T-helper 1 cell treated with Interleukin-12 subunit alpha and Interleukin-12 subunit beta and Interleukin-4 antibody, amounts not matched to agents 30 μg/mL and 1 μg/mL, for 36 hours (primary cell): Measurements from ENCODE around the gene MYO7A.

Source experiments
- H3K27ac Mint-ChIP-seq: one replicate; pipeline ENCODE4 v1.8.0; 2021; ENCODE audit warnings: mild to moderate bottlenecking, mixed read lengths
- H3K27me3 Mint-ChIP-seq: one replicate; pipeline ENCODE4 v1.8.0; 2021; ENCODE audit warnings: low read depth, mixed read lengths
- H3K36me3 Mint-ChIP-seq: one replicate; pipeline ENCODE4 v1.8.0; 2021; ENCODE audit warnings: low read depth, mixed read lengths
- H3K4me1 Mint-ChIP-seq: one replicate; pipeline ENCODE4 v1.8.0; 2021; ENCODE audit warnings: low read depth, mixed read lengths
- H3K4me3 Mint-ChIP-seq: one replicate; pipeline ENCODE4 v1.8.0; 2021; ENCODE audit warnings: mild to moderate bottlenecking, moderate library complexity, mixed read lengths
- H3K9me3 Mint-ChIP-seq: one replicate; pipeline ENCODE4 v1.8.0; 2021; ENCODE audit warnings: mixed read lengths

The MYO7A gene

DNA sequence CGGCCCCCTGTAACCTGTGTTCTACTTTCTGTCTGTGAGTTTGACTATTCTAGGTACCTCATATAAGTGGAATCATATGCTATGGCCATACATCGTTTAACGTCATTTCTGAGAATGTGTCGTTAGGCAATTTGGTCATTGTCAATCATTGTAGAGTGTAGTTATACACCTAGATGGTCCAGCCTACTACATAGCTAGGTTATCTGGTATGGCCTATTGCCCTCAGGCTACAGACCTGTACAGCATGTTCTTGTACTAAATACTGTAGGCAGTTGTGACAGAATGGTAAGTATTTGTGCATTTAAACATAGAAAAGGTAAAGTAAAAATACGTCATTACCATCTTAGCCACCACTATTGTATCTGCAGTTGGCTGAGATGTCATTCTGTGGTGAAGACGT is 35.2 kb downstream of the MYO7A start:
- no peaks in the 10 kb centered on the region for H3K4me1 Mint-ChIP-seq
- no peak overlapping the region for H3K4me3 Mint-ChIP-seq
- H3K27me3 Mint-ChIP-seq, result peaks cover 9% of the 10 kb centered on the region
- no peaks in the 10 kb centered on the region for H3K9me3 Mint-ChIP-seq
- no peak overlapping the region for H3K27ac Mint-ChIP-seq
- H3K36me3 Mint-ChIP-seq, result no peaks in the 10 kb centered on the region

DNA sequence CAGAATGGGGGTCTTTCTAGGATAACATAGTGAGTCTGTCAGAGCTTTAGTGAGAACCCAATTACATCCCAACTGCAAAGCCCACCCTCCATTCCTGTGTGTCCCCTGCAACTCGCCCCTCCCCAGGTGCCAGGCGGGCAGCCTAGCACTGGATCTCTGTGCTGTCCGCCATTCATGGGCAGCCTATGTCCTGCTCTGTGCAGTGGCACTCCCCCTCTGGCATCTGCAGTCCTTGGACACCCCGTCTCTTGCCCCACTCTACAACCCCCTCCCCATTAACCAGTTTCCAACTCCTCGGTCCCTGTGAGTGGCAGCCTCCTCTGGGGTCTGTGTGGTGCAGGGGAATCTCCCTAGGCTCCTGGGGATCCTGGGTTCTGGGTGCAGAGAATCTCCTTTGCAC is 37.0 kb downstream of the MYO7A start:
- Mint-ChIP-seq H3K27me3 (peaks cover 3% of the 10 kb centered on the region), H3K27ac (no peak overlapping the region), H3K4me3 (no peak overlapping the region)

DNA sequence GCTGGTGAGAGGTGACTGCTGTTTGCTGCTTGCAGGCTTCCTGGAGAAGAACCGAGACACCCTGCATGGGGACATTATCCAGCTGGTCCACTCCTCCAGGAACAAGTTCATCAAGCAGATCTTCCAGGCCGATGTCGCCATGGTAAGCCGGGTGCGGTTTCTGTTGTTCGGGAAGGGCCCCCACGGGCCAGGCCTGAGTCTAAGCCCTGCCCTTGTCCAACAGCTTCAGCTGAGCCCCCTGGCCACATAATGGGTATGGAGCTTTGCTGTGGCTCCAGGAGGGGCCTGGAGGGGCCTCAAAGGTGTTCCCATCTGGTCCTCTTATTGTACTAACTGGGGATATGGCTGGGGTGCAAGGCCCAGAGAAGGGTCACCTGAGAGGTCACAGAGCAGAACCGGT is 38.0 kb downstream of the MYO7A start:
- H3K4me3 Mint-ChIP-seq, result no peak overlapping the region
- H3K4me1 Mint-ChIP-seq, result no peaks in the 10 kb centered on the region
- no peaks in the 10 kb centered on the region for H3K9me3 Mint-ChIP-seq
- peaks cover 2% of the 10 kb centered on the region for H3K27me3 Mint-ChIP-seq
- H3K36me3 Mint-ChIP-seq, result no peaks in the 10 kb centered on the region
- H3K27ac Mint-ChIP-seq, result no peak overlapping the region

More for the DNA sequence above, 37.0 kb downstream of the MYO7A start:
- Mint-ChIP-seq H3K9me3 (no peaks in the 10 kb centered on the region), H3K36me3 (no peaks in the 10 kb centered on the region), H3K4me1 (no peaks in the 10 kb centered on the region)

DNA sequence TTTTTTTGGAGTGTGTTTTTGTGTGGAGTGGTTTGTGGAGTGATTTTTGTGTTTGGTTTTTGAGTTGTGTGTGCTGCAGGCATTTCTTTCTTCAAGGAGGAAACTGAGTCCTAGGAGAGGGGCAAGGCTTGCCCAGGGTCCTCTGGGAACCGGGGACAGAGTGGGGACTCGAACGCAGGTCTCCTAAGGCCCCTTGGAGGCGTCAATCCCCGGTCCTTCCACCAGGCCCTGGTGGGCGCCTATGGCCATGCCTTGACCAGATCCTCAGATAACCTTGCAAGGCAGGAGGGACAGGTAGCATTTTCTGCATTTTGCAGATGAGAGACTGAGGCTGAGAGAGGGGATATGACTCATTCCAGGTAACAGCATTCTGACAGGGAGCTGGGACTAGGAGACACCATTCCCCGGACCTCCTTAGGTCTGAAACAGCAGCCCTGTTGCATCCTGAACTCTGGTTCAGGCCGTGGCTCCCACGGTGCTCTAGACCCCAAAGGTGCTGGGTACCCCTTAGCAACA is 39.1 kb downstream of the MYO7A start:
- Mint-ChIP-seq H3K9me3 (no peaks in the 10 kb centered on the region), H3K4me3 (no peak overlapping the region), H3K27ac (no peak overlapping the region)

DNA sequence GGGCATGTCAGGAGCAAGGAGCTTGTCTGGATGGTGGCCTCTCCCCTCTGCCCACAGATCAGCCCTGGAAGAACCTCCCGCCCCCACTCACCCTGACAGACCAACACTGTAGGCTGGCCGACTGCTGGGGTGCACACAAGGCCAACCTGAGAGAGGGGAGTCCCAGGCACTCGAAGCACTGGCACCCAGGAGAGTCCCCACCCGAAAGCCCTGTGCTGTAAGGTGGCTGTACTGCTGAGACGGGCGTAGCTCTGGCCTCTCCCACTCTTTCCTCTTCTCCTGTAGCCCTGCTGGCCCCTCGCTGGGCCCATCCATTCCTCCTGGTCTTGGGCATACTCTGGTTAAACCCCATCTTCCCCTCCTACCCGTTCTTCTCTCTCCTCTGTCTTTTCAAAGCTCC is 39.7 kb downstream of the MYO7A start:
- H3K27me3 Mint-ChIP-seq, result no peaks in the 10 kb centered on the region
- no peaks in the 10 kb centered on the region for H3K9me3 Mint-ChIP-seq
- H3K4me1 Mint-ChIP-seq, result no peaks in the 10 kb centered on the region
- H3K36me3 Mint-ChIP-seq, result no peaks in the 10 kb centered on the region
- H3K4me3 Mint-ChIP-seq, result no peak overlapping the region
- no peak overlapping the region for H3K27ac Mint-ChIP-seq

More for the DNA sequence above, 39.1 kb downstream of the MYO7A start:
- no peaks in the 10 kb centered on the region for H3K27me3 Mint-ChIP-seq
- H3K4me1 Mint-ChIP-seq, result no peaks in the 10 kb centered on the region
- H3K36me3 Mint-ChIP-seq, result no peaks in the 10 kb centered on the region

DNA sequence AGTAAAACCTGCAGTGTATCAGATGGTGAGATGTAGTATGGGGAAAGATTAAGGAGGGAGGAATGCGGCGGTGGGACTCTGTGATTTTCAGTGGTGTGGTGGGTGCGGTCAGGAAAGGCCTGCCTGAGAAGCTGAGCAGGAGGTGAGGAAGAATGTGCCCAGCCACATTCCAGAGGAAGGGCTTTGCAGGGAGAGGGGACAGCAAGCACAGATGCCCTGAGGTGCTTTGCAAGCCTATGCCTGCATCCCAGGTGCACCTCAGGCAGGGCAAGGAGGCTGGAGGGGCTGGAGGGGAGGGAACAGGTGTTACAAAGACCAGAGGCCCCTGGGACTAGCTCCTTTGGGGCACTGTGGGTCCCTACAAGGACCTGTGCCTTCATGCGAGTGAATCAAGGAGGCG is 42.1 kb downstream of the MYO7A start:
- Mint-ChIP-seq H3K36me3 (no peaks in the 10 kb centered on the region), H3K4me1 (no peaks in the 10 kb centered on the region), H3K9me3 (no peaks in the 10 kb centered on the region), H3K27ac (no peak overlapping the region), H3K27me3 (no peaks in the 10 kb centered on the region), H3K4me3 (no peak overlapping the region)

DNA sequence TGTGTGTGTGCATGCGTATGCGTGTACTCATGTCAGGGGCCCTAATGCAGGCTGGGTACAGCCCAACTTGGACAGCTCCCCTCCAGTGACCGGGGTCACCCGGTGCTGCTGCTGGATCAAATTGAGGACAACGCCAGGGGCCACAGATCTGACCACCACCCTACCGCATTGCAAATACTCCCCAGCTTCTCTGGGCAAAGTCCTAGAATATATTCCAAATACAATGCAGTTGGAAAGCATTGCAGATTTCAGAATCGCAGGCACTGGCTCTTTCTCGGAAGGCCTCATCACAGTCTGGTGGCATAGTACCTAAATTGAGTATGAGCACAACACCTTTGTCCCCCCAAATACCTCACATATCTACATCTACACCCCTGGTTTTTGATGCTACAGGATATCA is 43.2 kb downstream of the MYO7A start:
- Mint-ChIP-seq H3K27ac (no peak overlapping the region), H3K9me3 (no peaks in the 10 kb centered on the region), H3K4me1 (no peaks in the 10 kb centered on the region), H3K36me3 (no peaks in the 10 kb centered on the region), H3K4me3 (no peak overlapping the region), H3K27me3 (no peaks in the 10 kb centered on the region)

DNA sequence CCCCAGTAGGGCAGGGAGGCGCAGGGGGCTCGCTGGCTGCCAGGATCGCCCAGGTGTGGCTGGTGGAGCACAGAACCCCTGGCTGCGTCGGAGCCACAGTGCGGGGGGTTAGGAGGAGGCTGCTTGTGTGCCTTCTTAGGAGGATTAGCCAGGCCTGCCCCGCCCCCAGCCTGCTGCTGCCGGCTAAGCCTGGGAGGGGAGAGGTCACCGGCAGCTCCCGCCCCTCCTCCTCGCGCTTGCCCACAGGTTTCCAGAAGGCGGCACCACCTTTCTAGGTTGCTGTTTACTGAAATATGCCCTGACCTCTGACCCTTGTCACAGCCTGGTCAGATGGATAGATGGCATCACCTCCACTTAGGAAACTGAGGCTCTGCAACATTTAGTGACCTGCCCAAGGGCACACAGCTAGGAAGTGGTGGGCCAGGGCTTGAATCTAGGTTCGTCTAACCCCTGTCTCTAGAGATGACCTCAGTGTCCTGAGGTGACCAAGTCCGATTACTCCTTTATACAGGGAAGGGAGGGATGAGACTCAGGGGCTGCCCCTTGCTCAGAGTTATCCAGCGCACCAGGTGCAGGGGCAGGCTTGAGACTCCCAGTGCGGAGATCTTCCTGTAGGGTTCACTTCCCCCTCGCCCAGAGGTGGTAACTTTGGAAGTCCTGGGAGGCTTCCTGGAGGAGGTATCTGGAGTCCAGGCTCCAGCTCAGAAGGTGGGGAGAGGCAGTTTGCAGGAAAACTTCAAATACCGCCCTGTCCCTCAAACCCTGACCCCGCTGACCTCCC is 44.0 kb downstream of the MYO7A start:
- no peaks in the 10 kb centered on the region for H3K36me3 Mint-ChIP-seq
- no peak overlapping the region for H3K4me3 Mint-ChIP-seq
- no peaks in the 10 kb centered on the region for H3K27me3 Mint-ChIP-seq
- no peaks in the 10 kb centered on the region for H3K9me3 Mint-ChIP-seq
- H3K4me1 Mint-ChIP-seq, result no peaks in the 10 kb centered on the region
- no peak overlapping the region for H3K27ac Mint-ChIP-seq

DNA sequence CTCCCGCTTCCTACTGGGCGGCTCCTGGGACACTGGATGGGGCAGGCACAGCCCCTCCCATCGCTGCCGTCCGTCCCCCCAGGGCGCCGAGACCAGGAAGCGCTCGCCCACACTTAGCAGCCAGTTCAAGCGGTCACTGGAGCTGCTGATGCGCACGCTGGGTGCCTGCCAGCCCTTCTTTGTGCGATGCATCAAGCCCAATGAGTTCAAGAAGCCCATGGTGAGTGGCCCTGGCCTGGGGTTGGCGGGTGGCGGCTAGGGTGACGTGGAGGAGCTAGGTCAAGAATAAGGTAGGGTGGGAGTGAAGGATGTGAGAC is 44.6 kb downstream of the MYO7A start:
- Mint-ChIP-seq H3K27me3 (no peaks in the 10 kb centered on the region), H3K36me3 (no peaks in the 10 kb centered on the region), H3K9me3 (no peaks in the 10 kb centered on the region), H3K4me3 (no peak overlapping the region), H3K27ac (no peak overlapping the region), H3K4me1 (no peaks in the 10 kb centered on the region)

DNA sequence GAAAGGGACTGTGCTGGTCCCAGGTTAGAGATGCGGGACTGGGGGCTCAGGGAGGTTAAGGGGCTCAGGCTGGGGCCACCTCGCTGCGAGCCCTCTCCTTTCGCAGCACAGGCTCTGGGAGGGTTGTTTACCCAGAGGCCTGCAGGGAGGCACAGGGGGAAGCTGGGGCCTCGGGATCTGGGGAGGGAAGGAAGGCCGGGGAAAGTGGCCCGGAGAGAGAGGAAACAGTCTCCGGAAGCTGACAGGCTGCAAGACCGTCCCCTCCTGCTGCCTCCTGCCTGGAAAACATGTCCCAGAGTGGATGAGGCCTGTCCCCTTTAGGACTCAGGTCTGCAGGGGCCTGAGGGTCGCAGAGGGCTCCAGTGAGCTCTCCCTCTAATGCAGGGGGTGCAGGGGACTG is 45.4 kb downstream of the MYO7A start:
- H3K4me1 Mint-ChIP-seq, result no peaks in the 10 kb centered on the region
- no peaks in the 10 kb centered on the region for H3K36me3 Mint-ChIP-seq
- H3K27me3 Mint-ChIP-seq, result no peaks in the 10 kb centered on the region
- H3K4me3 Mint-ChIP-seq, result no peak overlapping the region
- H3K27ac Mint-ChIP-seq, result no peak overlapping the region
- H3K9me3 Mint-ChIP-seq, result no peaks in the 10 kb centered on the region

DNA sequence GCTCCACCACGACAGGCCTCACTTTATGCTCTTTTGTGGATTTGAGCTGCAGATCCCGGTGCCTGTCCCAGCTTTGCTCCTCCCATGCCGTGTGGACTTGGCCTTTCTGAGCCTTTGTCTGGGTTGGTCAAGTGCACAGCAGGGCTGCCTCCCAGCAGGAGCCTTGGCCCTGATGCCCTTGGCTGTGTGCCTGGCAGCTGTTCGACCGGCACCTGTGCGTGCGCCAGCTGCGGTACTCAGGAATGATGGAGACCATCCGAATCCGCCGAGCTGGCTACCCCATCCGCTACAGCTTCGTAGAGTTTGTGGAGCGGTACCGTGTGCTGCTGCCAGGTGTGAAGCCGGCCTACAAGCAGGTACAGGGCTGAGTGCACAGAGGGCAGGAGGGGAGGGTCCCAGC is 46.5 kb downstream of the MYO7A start:
- H3K27me3 Mint-ChIP-seq, result no peaks in the 10 kb centered on the region
- no peak overlapping the region for H3K4me3 Mint-ChIP-seq
- H3K9me3 Mint-ChIP-seq, result no peaks in the 10 kb centered on the region
- no peaks in the 10 kb centered on the region for H3K36me3 Mint-ChIP-seq
- no peaks in the 10 kb centered on the region for H3K4me1 Mint-ChIP-seq
- H3K27ac Mint-ChIP-seq, result no peak overlapping the region

DNA sequence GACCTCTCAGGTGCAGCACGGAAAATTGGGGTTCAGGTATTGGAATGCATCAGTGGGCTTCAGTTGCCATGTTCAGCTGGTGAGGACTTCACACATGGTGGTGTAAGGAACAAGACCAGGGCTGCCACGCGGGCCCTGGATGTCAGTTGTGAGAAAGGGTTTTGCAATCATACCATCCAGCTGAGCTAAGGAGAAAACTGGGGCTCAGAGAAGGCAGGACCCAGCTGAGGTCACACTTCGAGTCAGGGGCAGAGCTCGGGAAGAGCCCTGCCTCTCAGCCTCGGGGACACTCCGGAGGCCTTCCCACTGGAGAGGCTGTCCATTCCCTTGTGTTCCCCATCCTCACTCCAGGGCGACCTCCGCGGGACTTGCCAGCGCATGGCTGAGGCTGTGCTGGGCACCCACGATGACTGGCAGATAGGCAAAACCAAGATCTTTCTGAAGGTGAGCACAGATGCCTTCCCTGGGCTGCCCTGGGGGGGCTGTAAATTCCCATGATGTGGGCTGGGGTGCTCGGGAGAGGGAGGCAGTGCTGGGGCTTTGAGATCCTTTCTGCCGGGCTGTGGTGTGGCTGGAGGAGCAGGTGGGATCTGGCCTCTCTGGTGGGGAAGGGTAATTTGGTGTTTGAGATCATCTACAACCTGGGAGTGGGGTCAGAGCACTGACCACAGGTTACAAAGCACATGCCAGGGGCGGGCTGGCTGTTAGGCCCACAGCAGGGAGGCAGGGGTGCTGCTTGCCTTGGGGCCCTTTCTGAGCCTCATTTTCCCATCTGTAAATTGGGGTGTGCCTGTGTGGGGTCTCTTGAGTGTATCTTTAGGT is 47.2 kb downstream of the MYO7A start:
- no peaks in the 10 kb centered on the region for H3K4me1 Mint-ChIP-seq
- no peaks in the 10 kb centered on the region for H3K9me3 Mint-ChIP-seq
- H3K36me3 Mint-ChIP-seq, result no peaks in the 10 kb centered on the region
- H3K27me3 Mint-ChIP-seq, result no peaks in the 10 kb centered on the region
- H3K27ac Mint-ChIP-seq, result no peak overlapping the region
- no peak overlapping the region for H3K4me3 Mint-ChIP-seq

DNA sequence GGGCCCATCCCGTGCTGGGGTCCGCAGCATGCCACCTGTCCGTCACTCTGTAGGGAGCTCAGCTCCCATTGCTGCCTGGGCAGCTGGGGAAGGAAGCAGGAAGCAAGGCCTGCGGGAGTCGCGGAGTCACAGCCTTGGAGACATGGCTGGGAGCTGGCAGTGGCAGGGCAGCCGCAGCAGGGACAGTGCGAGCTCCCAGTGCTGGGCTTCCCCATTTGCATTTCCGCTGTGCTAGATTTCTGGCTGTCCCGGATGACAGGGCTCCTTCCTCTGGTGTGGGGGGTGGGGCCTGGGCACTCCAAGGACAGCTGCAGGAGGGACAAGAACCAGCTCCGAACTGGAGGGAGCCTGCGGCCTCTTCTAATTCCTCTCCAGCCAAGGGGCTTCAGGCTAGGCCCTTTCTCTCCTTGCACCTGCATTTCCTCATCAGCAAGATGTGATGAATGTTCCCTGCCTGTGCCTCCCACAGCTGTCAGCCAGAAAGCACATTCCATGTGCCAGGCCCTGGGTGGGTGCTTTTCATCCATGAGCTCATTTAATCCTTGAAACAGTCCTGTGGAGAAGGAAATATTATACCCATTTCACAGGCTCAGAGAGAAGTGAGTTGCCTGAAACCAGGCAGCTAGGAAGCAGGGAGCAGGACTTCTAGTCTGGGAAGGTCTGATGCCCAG is 48.0 kb downstream of the MYO7A start:
- Mint-ChIP-seq H3K9me3 (no peaks in the 10 kb centered on the region), H3K4me1 (no peaks in the 10 kb centered on the region), H3K4me3 (no peak overlapping the region), H3K27ac (no peak overlapping the region), H3K36me3 (no peaks in the 10 kb centered on the region), H3K27me3 (no peaks in the 10 kb centered on the region)

DNA sequence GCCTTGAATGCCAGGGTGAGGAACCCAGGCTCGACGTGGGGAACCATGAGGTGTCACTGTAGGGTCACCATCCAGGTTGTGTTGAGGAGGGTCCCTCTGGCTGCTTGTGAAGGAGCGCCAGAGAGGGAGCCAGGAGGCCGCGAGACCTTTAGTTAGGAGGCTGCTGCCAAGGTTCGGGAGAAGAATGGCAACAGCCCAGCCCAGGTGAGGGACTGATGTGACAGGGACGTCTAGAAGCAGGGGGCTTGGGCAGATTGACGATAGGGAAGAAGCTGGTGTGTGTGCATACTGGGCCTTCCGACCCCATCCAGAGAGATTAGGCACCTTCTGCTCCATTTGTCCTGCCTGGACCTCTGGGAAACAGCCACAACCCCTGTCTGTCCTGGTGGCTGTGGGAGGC is 49.0 kb downstream of the MYO7A start:
- Mint-ChIP-seq H3K4me1 (no peaks in the 10 kb centered on the region), H3K36me3 (no peaks in the 10 kb centered on the region), H3K27me3 (no peaks in the 10 kb centered on the region), H3K9me3 (no peaks in the 10 kb centered on the region), H3K27ac (no peak overlapping the region), H3K4me3 (no peak overlapping the region)

DNA sequence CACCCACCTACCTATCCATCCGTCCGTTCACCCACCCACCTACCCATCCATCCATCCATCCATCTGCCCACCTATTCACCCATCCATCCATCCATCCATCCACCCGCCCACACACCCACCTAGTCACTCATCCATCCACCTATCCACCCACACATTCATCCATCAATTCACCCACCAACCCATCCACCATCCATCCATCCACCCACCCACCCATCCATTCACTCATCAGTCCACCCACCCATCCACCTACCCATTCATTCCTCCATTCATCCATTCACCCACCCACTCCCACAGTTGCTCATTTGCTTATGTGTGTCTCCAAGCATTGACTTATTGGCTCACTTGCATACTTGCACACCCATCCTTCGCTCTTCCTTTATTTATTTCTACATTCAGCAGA is 50.1 kb downstream of the MYO7A start:
- H3K4me1 Mint-ChIP-seq, result no peaks in the 10 kb centered on the region
- H3K36me3 Mint-ChIP-seq, result no peaks in the 10 kb centered on the region
- no peaks in the 10 kb centered on the region for H3K27me3 Mint-ChIP-seq
- H3K4me3 Mint-ChIP-seq, result no peak overlapping the region
- H3K27ac Mint-ChIP-seq, result no peak overlapping the region
- no peaks in the 10 kb centered on the region for H3K9me3 Mint-ChIP-seq
